ENCODE results near the gene HJURP. TPM values are rescaled to one million over a fixed set of nuclear protein-coding genes. Genes with fewer than 3 reads are reported as not detected.

HJURP gene
- total RNA-seq, 1 donor from 2014 or later: 11.4 TPM

GRCh38 chr2:233856184-233856583, 1.8 kb upstream of the HJURP start:
- Mint-ChIP-seq H3K4me1 (ENCODE audit: unreplicated experiment) (peaks cover 21% of the 10 kb centered on the region), H3K4me3 (ENCODE audit: unreplicated experiment) (no peak overlapping the region), H3K27ac (ENCODE audit: unreplicated experiment) (no peak overlapping the region), H3K27me3 (ENCODE audit: unreplicated experiment) (peaks cover 3% of the 10 kb centered on the region), H3K36me3 (ENCODE audit: low read depth, unreplicated experiment) (no peaks in the 10 kb centered on the region), H3K9me3 (ENCODE audit: unreplicated experiment) (no peaks in the 10 kb centered on the region)
- no peak for TF ChIP-seq CTCF (IDR thresholded peaks at IDR 0.05; ENCODE audit: unreplicated experiment)
- DNase-seq (ENCODE audit: low spot score): no peak

DNA sequence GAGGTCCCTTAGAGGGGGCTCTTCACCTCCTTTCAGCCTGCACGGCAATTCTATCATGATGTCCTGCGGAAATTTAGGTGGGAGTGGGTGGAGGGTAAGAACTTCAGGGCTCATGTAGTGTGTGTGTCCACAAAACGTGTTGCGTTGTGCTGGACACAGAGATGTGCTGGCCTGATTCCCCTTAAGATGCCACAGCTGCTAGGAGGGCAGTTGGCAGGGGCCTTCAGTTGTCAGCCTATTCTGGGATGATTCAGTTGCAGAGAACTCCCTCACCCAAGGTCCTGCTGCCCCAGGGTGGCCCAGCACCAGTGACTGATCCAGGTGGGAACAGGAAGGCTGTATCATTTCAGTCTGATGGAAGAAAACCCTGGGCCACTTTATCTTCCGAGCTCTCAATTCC, 1.0 kb upstream of the HJURP start:
- no peaks in the 10 kb centered on the region for H3K9me3 Mint-ChIP-seq (ENCODE audit: unreplicated experiment)
- H3K27me3 Mint-ChIP-seq (ENCODE audit: unreplicated experiment): peaks cover 3% of the 10 kb centered on the region
- TF ChIP-seq CTCF (IDR thresholded peaks at IDR 0.05; ENCODE audit: unreplicated experiment): no peak
- no peak overlapping the region for H3K4me3 Mint-ChIP-seq (ENCODE audit: unreplicated experiment)
- H3K36me3 Mint-ChIP-seq (ENCODE audit: low read depth, unreplicated experiment): no peaks in the 10 kb centered on the region
- DNase-seq (ENCODE audit: low spot score): no peak
- H3K4me1 Mint-ChIP-seq (ENCODE audit: unreplicated experiment): peaks cover 21% of the 10 kb centered on the region
- no peak overlapping the region for H3K27ac Mint-ChIP-seq (ENCODE audit: unreplicated experiment)

GRCh38 chr2:233853883-233854240, 473 bp downstream of the HJURP start:
- Mint-ChIP-seq H3K4me1 (ENCODE audit: unreplicated experiment) (peaks cover 28% of the 10 kb centered on the region), H3K27ac (ENCODE audit: unreplicated experiment) (no peak overlapping the region), H3K4me3 (ENCODE audit: unreplicated experiment) (peak overlapping the region; percentile 98), H3K27me3 (ENCODE audit: unreplicated experiment) (peaks cover 3% of the 10 kb centered on the region), H3K36me3 (ENCODE audit: low read depth, unreplicated experiment) (no peaks in the 10 kb centered on the region), H3K9me3 (ENCODE audit: unreplicated experiment) (no peaks in the 10 kb centered on the region)
- DNase-seq (ENCODE audit: low spot score): no peak
- no peak for TF ChIP-seq CTCF (IDR thresholded peaks at IDR 0.05; ENCODE audit: unreplicated experiment)

- Mint-ChIP-seq H3K27ac (ENCODE audit: unreplicated experiment) (no peak overlapping the region), H3K27me3 (ENCODE audit: unreplicated experiment) (peaks cover 3% of the 10 kb centered on the region), H3K9me3 (ENCODE audit: unreplicated experiment) (no peaks in the 10 kb centered on the region), H3K4me3 (ENCODE audit: unreplicated experiment) (peak overlapping the region; percentile 98), H3K36me3 (ENCODE audit: low read depth, unreplicated experiment) (no peaks in the 10 kb centered on the region), H3K4me1 (ENCODE audit: unreplicated experiment) (peaks cover 28% of the 10 kb centered on the region)
- DNase-seq (ENCODE audit: low spot score): no peak
- no peak for TF ChIP-seq CTCF (IDR thresholded peaks at IDR 0.05; ENCODE audit: unreplicated experiment)
Measured at GRCh38 chr2:233853353-233853752, 982 bp downstream of the HJURP start.

DNA sequence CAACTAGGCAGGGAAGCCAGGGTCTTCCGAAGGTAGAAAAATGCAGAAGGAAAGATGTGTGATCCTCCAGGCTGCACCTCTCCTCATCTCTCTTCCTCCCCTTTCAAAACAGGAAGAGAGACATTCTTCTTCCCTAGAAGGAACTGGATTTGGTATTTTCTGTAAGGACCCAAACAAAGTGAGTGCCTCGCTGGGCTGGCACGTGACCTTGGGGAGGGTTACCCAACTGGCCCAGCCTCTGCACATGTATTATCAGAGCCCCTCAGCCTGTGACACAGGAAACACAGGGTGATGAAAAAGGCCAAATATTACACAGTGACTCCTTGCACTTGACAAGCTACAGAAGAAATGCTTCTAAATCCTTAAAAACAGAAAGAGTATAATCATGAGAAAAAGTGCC, 2.3 kb downstream of the HJURP start:
- Mint-ChIP-seq H3K27ac (ENCODE audit: unreplicated experiment) (peak overlapping the region; percentile 89), H3K36me3 (ENCODE audit: low read depth, unreplicated experiment) (peaks cover 4% of the 10 kb centered on the region), H3K27me3 (ENCODE audit: unreplicated experiment) (peaks cover 3% of the 10 kb centered on the region), H3K4me1 (ENCODE audit: unreplicated experiment) (peaks cover 28% of the 10 kb centered on the region), H3K4me3 (ENCODE audit: unreplicated experiment) (peak overlapping the region; percentile 60), H3K9me3 (ENCODE audit: unreplicated experiment) (no peaks in the 10 kb centered on the region)
- TF ChIP-seq CTCF (IDR thresholded peaks at IDR 0.05; ENCODE audit: unreplicated experiment): no peak
- peak; percentile 27 for DNase-seq (ENCODE audit: low spot score)
